ENCODE measurements around the gene GRM7.

Gene GRM7

GRCh38 chr3:7421065-7421464, 560.1 kb downstream of the GRM7 start:
- DNase-seq, result no peak

GRCh38 chr3:7423036-7423435, 562.1 kb downstream of the GRM7 start:
- no peak for DNase-seq

- no peak for DNase-seq
Measured at GRCh38 chr3:7423995-7424394, 563.1 kb downstream of the GRM7 start.

DNA sequence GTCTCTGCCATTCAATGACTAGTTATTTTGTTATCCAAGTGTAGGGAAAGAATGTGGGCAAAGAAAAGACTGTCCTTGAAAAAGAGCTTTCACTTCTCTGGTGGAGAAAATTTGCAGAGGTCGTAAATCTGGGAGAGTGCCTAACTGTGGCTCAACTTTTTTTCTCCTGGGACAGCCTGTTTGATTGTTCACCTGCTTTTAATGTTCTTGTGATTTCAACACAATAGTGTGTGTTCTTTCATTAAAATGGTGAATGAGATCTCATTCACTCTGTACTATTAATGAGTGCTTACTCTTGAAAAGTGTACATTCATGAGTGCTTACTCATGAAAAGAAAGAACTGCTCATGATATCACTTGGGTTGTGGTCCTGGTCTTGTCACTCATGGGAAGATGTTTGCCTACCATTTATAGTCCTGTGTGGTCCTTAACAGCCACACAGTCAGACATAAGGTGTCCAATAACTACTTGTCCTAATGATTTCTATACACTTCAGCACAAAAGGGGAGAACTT, 567.3 kb downstream of the GRM7 start:
- DNase-seq, result no peak

DNA sequence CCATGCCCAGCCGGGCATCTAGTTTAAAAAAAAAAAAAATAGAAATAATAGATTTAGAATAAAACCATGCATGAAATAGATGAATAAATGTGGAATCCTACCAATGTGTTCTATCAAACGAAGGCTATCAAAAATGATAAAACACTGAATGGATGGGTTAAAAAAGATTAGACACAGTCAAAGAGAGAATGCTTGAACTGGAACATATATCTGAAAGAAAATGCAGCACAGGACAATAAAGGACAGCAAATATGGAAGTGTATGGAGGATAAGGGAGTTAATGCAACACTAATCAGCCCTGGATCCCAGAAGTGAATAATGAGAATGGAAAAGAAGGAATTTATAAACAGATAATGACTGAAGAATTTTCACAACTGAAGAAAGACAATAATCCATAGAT, 571.7 kb downstream of the GRM7 start:
- DNase-seq, result no peak

DNA sequence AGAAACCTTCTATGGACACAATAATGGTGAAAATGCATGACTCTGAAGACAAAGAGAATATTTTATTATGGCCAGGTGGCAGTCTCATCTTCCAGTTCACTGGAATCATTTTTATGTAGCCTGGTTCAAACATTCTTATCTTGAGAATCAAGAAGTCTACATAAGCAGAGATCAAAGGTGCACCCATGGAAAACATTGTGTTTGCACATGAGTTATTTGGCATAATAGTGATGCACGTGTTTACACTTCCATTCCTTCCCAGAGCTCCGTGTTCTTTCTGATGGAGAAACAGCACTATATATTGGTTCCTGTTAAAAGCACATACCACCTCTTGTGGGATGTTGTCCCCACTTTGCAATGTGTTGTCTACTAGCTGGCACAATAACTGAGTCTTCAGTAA, 572.2 kb downstream of the GRM7 start:
- no peak for DNase-seq

GRCh38 chr3:7436542-7436941, 575.6 kb downstream of the GRM7 start:
- DNase-seq, result no peak

DNA sequence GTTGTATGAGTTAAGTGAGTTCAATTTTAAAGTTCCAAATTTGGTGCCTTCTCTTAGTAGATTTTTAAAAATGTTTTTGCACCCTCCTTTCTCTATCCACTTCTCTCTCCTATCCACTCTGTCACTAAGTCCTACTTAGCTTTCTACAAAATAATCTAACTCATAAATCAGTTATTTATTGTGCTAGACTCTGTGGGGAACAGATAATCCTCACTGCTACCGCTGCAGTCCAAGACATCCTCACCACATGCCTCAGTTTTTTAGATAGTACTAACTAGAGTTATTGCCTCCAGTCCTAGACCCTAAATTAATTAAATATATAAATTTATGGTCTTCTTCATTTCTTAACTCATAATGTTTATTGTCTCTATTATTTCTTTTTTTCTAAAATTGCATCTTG, 576.3 kb downstream of the GRM7 start:
- DNase-seq, result no peak

- no peak for DNase-seq
Measured at GRCh38 chr3:7439101-7439680, 578.3 kb downstream of the GRM7 start.

DNA sequence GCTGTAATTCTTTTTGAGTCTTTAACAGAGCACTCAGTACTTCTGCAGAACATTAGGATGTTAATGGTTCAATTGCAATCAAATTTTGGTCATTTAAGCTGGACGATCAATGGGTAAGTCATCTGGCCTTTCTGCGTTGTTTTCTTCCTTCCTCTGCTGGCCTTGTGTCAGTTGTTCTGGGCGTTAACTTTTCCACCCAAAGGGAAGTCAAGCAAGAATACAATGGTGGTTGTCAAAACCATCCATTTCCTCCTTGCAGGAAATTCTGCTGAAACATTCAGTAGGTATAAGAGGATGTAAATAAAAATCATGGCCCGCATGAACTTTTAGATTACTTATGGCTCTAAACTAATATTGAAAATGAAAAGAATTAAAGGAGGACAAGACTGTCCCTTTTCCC, 584.0 kb downstream of the GRM7 start:
- no peak for DNase-seq

DNA sequence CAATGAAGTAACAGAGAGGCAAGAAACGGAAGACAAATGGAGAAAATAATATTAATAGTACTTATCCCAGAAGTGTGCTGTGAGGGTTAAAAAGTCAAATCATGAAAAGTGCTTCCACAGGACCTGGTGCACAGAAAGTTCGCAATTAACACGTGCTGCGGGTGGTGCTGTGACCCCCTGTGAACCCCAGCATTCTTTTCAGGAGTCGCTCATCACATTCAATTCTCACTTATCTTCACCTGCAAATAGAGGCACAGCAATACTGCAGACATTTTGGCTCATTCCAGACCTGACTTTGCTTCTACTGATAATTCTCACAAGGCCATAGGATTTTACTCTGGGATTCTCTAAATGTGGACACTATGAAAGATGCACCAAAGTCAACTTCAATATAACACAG, 584.4 kb downstream of the GRM7 start:
- DNase-seq, result no peak

DNA sequence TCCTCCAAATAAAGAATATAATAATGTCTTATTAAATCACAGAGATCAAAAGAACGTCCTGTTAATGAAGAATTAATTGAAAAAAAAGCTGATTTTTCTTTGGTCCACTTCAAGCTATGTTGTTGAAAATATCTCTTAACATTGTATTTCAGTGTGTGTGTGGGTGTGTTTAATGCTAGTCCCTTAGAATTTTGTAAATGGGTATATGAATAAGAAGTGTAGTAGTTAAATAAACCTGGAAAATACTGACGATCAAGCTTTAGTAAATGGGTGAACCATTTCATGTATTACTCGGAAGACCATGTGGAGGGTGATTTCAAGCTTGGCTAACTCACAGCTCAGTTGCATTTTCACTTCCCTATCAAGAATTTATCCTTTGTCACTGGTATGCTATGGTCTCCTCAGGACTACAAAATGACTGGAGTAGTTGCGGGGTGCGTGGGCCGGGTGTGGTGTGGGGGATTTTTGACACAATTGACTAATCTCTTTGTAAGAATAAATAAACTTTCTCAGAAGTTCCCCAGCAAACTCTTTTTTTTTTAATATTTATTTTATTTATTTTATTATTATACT, 586.4 kb downstream of the GRM7 start:
- DNase-seq, result no peak

- DNase-seq, result no peak
Measured at GRCh38 chr3:7456386-7456785, 595.5 kb downstream of the GRM7 start.

DNA sequence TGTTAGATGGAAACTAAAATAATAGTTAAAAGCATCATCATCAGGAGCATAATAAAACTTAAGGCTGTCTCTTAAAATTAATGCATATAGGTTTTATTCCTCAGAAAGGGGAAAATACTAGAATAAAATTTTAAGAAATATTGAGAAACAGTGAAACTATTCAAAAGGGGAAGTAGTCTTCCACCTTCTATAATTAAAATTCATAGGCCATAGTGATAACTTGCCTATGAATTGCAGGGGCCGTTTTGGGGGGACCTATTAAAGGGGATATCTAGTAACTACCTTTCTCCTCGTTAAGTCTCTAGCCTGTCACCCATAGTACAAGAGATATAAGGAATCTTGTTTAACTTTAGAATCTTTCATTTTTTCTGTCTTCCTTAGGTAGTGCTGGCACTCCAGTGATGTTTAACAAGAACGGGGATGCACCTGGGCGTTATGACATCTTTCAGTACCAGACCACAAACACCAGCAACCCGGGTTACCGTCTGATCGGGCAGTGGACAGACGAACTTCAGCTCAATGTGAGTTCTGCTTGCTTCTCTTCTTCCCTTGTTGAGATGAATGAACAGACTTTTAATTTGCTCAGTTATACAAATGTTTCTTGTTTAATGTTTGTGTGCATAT, 600.4 kb downstream of the GRM7 start:
- DNase-seq, result no peak

DNA sequence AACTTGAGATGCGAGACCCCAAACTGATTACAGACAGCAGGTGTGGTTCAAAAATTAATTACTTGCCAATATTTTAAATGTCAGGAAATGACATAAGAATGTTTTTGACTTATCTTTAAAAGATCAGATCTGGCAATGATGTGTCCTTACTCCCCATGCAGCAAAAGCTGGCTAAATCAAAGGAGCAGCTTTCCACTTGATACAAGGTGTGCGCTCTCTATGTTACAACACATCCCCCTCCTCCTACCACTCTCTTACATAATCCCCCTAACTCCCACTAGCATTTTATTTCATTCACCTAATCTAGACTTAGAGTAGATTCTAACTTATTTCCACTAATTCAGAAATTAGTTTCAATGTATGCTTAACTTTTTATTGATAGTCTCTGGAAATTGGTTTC, 609.0 kb downstream of the GRM7 start:
- DNase-seq, result no peak

GRCh38 chr3:7484636-7485035, 623.7 kb downstream of the GRM7 start:
- no peak for DNase-seq

- no peak for DNase-seq
Measured at GRCh38 chr3:7487763-7488162, 626.8 kb downstream of the GRM7 start.

GRCh38 chr3:7489417-7489816, 628.5 kb downstream of the GRM7 start:
- DNase-seq, result no peak

DNA sequence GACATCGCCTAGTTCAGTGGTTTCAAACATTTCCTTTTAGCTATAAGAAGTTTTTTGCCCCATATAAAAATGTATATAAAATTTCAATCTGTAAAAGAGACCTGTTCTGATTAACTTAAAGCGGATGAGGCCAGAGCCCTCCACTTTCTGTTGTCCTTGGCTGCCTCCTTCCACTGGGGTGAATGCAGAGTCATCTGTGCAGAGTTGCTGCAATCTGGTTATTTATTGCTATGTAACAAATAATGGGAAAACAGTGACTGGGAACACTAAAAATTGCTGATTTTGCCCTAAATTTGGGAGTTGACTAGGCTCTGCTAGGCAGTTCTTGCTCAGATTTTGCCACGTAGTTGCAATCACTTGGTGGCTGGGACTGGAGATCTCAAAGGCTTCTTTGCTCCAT, 637.8 kb downstream of the GRM7 start:
- no peak for DNase-seq

DNA sequence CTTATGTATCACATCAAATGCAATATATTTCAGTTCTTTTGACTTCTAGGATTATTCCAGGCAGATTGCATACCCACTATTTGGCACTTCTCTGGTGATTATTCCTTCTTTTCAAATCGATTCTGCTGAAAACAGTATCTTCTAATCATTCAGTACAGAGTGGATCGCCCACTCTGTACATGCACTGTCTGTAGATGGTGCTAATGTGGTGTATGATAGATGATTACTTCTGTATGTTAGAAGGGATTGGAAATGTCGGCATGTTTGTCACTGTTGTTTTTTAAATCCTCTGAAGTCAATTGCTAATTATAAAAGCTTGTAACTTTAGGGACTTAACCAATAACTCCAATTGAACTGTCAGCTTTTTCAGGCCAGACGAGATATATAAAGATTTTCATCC, 642.5 kb downstream of the GRM7 start:
- no peak for DNase-seq

- DNase-seq, result no peak
Measured at GRCh38 chr3:7504886-7505775, 644.2 kb downstream of the GRM7 start.

DNA sequence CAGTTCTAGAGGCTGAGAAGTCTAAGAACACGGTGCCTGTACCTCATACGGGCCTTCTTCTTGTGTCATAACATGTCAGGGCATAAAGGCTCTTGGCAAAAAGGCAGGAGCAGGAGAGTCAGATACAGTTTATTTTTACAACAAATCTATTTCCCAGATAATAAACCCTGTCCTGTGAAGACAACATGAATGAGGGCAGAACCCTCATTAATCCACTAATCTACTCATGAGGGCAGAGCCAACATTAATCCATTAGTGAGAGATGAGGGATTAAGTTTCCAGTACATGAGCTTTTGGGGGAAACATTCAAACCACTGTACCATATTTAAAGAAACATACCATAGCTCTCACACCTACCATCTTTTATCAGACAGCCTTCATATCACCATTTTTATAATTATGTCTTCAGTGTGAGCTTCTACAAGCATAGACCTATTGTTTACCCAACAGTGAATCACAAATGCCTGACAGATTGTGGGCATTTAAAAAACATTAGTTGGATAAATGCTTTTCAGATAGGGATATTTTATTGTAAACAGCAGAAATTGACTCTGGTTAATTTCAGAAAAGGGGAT, 645.8 kb downstream of the GRM7 start:
- no peak for DNase-seq

- no peak for DNase-seq
Measured at GRCh38 chr3:7508821-7509220, 647.9 kb downstream of the GRM7 start.

Data from NCI-H2029 (cell line).